T-helper 1 cell treated with Interleukin-12 subunit alpha and Interleukin-12 subunit beta and Interleukin-4 antibody, amounts not matched to agents 30 μg/mL and 1 μg/mL, for 36 hours (primary cell): ENCODE measurements around the gene RAB33B.
A peak's percentile ranks its signal among the peaks of the same experiment; 100 is the strongest.
"Not testable (repeated sequence)": the region's sequence is repeated elsewhere in the genome, so short reads cannot be mapped to it uniquely, and the experiment has no call there.

ENCODE experiments used
- H3K27ac Mint-ChIP-seq: one replicate; pipeline ENCODE4 v1.8.0; 2021; ENCODE audit warnings: mild to moderate bottlenecking, mixed read lengths
- H3K27me3 Mint-ChIP-seq: one replicate; pipeline ENCODE4 v1.8.0; 2021; ENCODE audit warnings: low read depth, mixed read lengths
- H3K36me3 Mint-ChIP-seq: one replicate; pipeline ENCODE4 v1.8.0; 2021; ENCODE audit warnings: low read depth, mixed read lengths
- H3K4me1 Mint-ChIP-seq: one replicate; pipeline ENCODE4 v1.8.0; 2021; ENCODE audit warnings: low read depth, mixed read lengths
- H3K4me3 Mint-ChIP-seq: one replicate; pipeline ENCODE4 v1.8.0; 2021; ENCODE audit warnings: mild to moderate bottlenecking, moderate library complexity, mixed read lengths
- H3K9me3 Mint-ChIP-seq: one replicate; pipeline ENCODE4 v1.8.0; 2021; ENCODE audit warnings: mixed read lengths

Gene RAB33B

DNA sequence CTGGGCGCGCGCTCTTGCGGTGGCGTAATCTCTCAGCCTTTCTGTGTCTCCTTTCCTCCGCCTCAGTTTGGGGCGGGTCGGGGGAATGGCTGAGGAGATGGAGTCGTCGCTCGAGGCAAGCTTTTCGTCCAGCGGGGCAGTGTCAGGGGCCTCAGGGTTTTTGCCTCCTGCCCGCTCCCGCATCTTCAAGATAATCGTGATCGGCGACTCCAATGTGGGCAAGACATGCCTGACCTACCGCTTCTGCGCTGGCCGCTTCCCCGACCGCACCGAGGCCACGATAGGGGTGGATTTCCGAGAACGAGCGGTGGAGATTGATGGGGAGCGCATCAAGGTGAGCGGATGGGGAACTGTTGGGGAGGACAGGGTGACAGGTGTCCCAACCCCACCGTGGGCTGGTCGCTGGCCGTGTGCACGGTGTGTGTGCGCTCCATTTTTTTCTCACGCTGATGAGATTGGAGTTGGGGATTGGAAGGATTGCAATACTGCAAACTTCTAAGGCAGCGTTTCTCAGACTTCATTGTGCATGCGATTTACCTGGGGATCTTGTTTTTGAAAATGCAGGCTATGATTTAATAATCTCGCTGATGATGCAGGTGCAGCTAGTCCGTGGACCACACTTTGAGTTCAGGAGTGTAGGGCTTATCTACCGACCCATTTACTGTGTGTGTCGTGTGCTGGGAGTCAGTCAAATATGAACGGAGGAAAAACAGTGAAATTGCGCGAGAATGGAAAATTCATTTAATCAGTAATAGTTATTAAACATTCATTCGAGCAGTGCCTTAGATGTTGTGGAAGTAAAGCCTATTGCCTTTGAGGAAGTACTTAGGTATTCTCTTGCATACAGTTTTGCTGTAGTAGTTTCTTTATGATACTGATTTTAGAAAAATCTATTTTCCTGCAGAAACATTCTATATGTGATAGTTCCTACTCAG is at the start of gene RAB33B:
Gene RAB33B (plus strand): TSS at position 11 of the 935 bp plus-strand sequence. CDS start 75 bp downstream, at position 86.
- peaks cover 6% of the 10 kb centered on the region for H3K36me3 Mint-ChIP-seq
- no peaks in the 10 kb centered on the region for H3K9me3 Mint-ChIP-seq
- H3K4me1 Mint-ChIP-seq = peaks cover 41% of the 10 kb centered on the region
- peak within 1 kb of the TSS; percentile 100 for H3K27ac Mint-ChIP-seq
- no peaks in the 10 kb centered on the region for H3K27me3 Mint-ChIP-seq
- peak within 1 kb of the TSS; percentile 98 for H3K4me3 Mint-ChIP-seq

DNA sequence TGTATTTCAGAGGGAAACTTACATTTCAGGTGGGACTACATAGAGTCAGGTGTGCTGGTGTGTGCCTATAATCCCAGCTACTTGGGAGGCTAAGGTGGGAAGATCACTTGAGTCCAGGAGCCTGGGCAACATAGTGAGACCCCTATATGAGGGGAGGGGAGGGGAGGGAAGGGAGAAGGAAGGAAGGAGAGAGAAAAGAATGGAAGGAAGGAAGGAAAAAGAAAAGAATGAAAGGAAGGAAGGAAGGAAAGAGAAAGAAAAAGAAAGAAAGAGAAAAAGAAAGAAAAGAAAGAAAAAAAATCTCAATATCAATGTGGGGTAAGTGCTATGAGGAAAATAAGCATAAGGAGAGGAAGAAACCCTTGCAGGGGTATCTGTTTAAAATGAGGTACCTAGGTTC is 43.6 kb upstream of the RAB33B start:
- no peaks in the 10 kb centered on the region for H3K9me3 Mint-ChIP-seq
- peaks cover 23% of the 10 kb centered on the region for H3K36me3 Mint-ChIP-seq
- H3K27me3 Mint-ChIP-seq = no peaks in the 10 kb centered on the region
- H3K4me3 Mint-ChIP-seq = no peak overlapping the region
- H3K4me1 Mint-ChIP-seq = no peaks in the 10 kb centered on the region
- no peak overlapping the region for H3K27ac Mint-ChIP-seq

DNA sequence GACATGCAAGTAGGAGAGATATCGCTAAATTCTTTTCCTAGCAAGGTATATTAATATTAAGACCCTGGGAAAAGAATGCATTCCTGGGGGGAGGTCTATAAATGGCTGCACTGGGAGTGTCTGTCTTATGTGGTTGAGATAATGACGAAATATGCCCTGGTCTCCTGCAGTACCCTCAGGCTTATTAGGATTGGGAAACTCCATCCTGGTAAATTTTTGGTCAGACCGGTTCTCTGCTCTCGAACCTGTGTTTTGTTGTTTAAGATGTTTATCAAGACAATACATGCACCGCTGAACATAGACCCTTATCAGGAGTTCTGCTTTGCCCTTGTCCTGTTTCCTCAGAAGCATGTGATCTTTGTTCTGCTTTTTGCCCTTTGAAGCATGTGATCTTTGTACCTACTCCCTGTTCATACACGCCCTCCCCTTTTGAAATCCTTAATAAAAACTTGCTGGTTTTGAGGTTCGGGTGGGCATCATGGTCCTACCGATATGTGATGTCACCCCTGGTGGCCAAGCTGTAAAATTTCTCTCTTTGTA is 39.2 kb upstream of the RAB33B start:
- H3K27ac Mint-ChIP-seq, H3K4me3 Mint-ChIP-seq, H3K9me3 Mint-ChIP-seq, H3K27me3 Mint-ChIP-seq: not testable (repeated sequence)
- H3K36me3 Mint-ChIP-seq = peaks cover 18% of the 10 kb centered on the region
- H3K4me1 Mint-ChIP-seq = peaks cover 12% of the 10 kb centered on the region

DNA sequence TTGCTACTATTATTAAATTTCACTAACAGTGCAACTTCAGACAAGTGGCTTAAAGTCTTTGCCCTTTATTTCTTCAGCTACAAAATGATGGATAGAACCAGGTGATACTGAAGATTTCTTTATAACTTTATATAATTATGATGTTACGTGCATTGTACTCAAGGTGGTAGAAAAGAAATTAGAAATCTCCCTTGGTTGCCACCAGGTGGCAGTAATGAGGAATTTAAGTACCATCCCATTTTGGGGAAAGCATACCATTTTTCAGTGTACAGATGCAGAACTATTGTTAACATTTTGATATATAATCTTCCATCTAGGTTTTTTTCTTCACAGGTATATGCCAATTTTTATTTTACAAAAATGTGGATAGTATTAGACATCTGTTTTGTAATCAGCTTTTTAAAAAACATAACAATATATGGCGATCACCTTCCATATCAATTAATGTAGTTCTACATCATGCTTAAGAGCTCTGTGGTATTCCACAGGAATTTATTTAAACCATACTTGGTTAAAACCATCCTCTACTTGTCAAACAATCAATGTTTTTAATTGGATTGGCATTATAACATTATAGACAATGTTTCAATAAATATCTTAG is 37.7 kb upstream of the RAB33B start:
- H3K4me3 Mint-ChIP-seq = no peak overlapping the region
- no peaks in the 10 kb centered on the region for H3K27me3 Mint-ChIP-seq
- H3K9me3 Mint-ChIP-seq = peaks cover 8% of the 10 kb centered on the region
- H3K27ac Mint-ChIP-seq = no peak overlapping the region
- H3K4me1 Mint-ChIP-seq = peaks cover 18% of the 10 kb centered on the region
- peaks cover 27% of the 10 kb centered on the region for H3K36me3 Mint-ChIP-seq

DNA sequence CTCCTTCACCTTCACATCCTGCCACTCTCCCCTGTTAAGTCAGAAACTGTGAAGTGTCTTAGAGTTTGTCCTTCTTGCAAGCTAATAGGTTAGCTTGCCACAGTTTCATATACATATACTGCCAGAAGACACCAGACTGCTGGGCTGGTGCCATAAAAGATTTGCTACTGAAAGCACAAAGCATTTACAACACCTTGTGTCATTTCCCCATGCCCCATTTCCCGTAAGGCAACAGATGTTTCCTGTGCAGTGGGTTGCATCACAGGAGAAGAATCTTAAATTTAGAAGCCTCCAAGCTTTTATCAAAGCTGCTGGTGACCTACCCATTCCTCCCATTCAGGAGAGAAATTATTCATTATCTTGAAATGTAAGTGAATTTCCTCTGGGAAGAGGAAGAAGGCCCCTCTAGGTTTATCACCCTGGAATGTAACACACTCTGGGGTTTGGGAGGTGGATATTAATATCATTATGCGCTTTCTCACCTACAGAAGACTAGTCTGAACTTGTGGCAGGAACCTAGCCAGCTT is 34.5 kb upstream of the RAB33B start:
- H3K9me3 Mint-ChIP-seq = peaks cover 16% of the 10 kb centered on the region
- no peaks in the 10 kb centered on the region for H3K27me3 Mint-ChIP-seq
- H3K36me3 Mint-ChIP-seq = peaks cover 29% of the 10 kb centered on the region
- H3K4me3 Mint-ChIP-seq = peak overlapping the region; percentile 18
- peaks cover 18% of the 10 kb centered on the region for H3K4me1 Mint-ChIP-seq
- peak overlapping the region; percentile 81 for H3K27ac Mint-ChIP-seq

DNA sequence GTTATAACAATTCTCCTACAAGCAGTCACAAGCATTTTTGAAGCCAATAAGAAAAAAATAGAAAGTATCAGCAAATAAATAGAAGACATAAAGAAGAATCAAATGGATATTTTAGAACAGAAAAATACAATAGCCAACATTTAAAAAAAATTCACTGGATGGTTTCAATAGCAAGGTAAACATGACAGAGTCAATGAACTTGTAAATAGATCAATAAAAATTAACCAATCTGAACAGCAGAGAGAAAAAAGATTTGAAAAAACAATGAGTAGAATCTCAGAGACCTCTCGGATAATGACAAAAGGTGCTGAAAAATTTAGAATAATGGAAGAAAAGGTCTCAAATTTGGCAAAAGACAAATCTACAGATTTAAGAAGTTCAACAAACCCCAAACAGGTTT is 33.3 kb upstream of the RAB33B start:
- peaks cover 29% of the 10 kb centered on the region for H3K36me3 Mint-ChIP-seq
- H3K9me3 Mint-ChIP-seq = peaks cover 16% of the 10 kb centered on the region
- H3K27ac Mint-ChIP-seq = no peak overlapping the region
- H3K4me3 Mint-ChIP-seq = no peak overlapping the region
- H3K27me3 Mint-ChIP-seq = no peaks in the 10 kb centered on the region
- peaks cover 18% of the 10 kb centered on the region for H3K4me1 Mint-ChIP-seq

DNA sequence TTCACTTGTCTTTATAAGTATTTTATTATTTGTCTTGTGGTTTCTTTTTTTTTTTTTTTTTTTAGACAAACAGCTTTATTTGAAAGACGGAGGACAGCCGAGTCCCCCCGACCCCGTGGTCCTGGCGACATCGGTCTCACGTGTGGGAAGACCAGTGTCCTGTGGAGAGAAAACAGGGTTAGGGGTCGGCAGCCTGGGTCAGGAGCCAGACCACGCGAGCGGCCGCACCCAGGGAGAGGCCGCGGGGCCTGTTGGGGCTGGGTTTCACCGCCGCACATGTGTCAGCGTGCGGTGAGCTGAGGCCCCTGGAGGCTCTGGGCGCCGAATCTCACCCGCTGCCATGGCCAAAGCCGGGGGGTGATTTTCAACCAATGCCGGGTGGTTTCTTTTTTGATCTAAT is 17.8 kb upstream of the RAB33B start:
- Mint-ChIP-seq H3K27ac (no peak overlapping the region), H3K4me3 (no peak overlapping the region), H3K36me3 (peaks cover 37% of the 10 kb centered on the region), H3K4me1 (peaks cover 6% of the 10 kb centered on the region), H3K27me3 (no peaks in the 10 kb centered on the region), H3K9me3 (peaks cover 31% of the 10 kb centered on the region)

DNA sequence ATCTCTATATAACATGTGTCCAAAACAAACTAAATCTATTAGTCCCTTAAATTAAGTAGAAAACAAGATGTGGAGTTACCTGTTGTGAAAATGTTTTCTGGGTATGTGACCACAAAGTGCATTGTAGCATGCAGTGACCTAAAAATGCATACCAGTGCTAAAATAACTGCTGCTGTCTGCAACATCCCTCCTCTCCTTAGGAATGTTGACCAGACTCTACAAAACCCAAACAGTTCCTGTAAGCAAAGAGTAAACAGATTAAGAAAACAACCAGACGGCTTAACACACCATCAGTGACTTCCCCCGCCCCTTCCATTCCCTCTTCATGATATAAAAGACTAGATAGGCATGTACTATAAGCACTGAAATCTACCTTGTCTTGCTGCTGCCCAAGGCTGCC is 15.8 kb upstream of the RAB33B start:
- Mint-ChIP-seq H3K27me3 (no peaks in the 10 kb centered on the region), H3K4me1 (peaks cover 6% of the 10 kb centered on the region), H3K36me3 (peaks cover 35% of the 10 kb centered on the region), H3K4me3 (no peak overlapping the region), H3K9me3 (peaks cover 31% of the 10 kb centered on the region), H3K27ac (no peak overlapping the region)

DNA sequence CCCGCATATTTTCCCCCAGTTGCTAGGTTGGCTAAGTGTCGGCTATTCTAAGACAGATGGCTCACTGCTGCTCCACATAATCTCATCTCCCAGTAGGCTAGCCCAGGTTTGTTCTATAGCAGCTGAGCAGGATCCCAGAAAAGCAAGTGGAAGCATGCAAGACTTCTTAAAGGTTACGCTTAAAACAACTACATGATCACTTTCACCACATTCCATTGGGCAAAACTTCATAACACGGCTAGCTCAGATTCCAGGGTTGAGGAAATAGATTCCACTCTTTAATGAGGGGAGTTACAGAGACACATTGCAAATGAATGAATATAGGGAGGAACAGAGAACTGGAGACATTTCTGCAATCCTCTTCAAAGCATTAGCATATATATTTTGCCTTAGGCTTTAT is 12.9 kb upstream of the RAB33B start:
- no peak overlapping the region for H3K27ac Mint-ChIP-seq
- peaks cover 31% of the 10 kb centered on the region for H3K36me3 Mint-ChIP-seq
- peaks cover 31% of the 10 kb centered on the region for H3K9me3 Mint-ChIP-seq
- H3K4me3 Mint-ChIP-seq = no peak overlapping the region
- H3K4me1 Mint-ChIP-seq = peaks cover 2% of the 10 kb centered on the region
- no peaks in the 10 kb centered on the region for H3K27me3 Mint-ChIP-seq

DNA sequence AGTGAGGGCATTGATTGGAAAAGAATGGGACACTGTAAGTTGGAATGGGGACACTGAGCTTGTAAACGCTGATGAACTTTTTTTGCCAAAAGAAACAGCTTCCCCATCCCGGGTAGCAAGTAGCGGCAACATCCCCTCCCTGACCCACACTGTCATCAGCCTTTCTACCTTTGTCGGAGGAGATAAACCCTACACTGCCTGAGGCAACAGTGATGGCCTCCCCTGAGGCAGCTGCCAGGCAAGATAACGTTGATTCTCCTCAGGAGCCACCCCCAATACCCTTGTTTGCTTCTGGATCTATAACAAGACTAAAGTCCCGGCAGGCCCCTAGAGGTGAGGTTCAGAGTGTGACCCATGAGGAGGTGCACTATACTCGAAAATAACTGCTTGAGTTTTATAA is 10.3 kb upstream of the RAB33B start:
- H3K27ac Mint-ChIP-seq = no peak overlapping the region

DNA sequence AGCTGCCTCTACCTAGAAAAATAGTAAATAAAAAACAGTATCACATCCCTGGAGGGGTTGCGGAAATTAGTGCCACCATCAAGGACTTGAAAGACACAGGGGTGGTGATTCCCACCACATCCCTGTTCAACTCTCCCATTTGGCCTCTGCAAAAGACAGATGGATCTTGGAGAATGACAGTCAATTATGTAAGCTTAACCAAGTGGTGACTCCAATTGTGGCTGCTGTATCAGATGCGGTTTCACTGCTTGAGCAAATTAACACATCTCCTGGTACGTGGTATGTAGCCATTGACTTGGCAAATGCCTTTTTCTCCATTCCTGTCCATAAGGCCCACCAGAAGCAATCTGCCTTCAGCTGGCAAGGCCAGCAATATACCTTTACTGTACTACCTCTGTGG is 9.0 kb upstream of the RAB33B start:
- not testable (repeated sequence) for H3K36me3 Mint-ChIP-seq, H3K4me3 Mint-ChIP-seq, H3K27ac Mint-ChIP-seq, H3K27me3 Mint-ChIP-seq, H3K9me3 Mint-ChIP-seq, H3K4me1 Mint-ChIP-seq

More for the DNA sequence above, 10.3 kb upstream of the RAB33B start:
- Mint-ChIP-seq H3K9me3 (peaks cover 14% of the 10 kb centered on the region), H3K4me3 (no peak overlapping the region), H3K36me3 (peaks cover 15% of the 10 kb centered on the region), H3K27me3 (no peaks in the 10 kb centered on the region), H3K4me1 (no peaks in the 10 kb centered on the region)

DNA sequence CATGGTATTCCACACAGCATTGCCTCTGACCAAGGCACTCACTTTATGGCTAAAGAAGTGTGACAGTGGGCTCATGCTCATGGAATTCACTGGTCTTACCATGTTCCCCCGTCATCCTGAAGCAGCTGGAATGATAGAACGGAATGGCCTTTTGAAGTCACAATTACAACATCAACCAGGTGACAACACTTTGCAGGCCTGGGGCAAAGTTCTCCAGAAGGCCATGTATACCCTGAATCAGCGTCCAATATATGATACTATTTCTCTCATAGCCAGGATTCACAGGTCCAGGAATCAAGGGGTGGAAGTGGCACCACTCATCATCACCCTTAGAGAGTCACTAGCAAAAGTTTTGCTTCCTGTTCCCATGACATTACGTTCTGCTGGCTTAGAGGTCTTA is 6.8 kb upstream of the RAB33B start:
- not testable (repeated sequence) for H3K4me1 Mint-ChIP-seq, H3K27ac Mint-ChIP-seq, H3K27me3 Mint-ChIP-seq, H3K9me3 Mint-ChIP-seq, H3K4me3 Mint-ChIP-seq, H3K36me3 Mint-ChIP-seq

DNA sequence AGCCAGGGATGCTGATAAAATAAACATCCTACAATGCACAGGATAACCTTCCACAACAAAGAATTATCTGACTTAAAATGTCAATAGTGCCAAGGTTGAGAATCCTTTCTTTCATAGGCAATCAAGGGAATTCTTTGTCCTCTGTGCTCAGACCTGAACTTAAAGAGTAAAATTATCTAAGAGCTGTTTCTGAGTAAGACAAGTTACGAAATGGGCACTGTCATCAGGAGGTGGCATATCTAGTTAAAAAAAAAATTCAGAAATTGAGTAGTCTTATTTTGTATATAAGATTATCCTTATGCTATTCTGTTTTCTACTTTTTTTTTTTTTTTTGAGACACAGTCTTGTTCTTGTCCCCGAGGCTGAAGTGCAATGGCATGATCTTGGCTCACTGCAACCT is 3.3 kb upstream of the RAB33B start:
- H3K27ac Mint-ChIP-seq = no peak overlapping the region
- H3K27me3 Mint-ChIP-seq = no peaks in the 10 kb centered on the region
- H3K9me3 Mint-ChIP-seq = no peaks in the 10 kb centered on the region
- H3K4me1 Mint-ChIP-seq = peaks cover 25% of the 10 kb centered on the region
- peaks cover 7% of the 10 kb centered on the region for H3K36me3 Mint-ChIP-seq
- H3K4me3 Mint-ChIP-seq = no peak overlapping the region

DNA sequence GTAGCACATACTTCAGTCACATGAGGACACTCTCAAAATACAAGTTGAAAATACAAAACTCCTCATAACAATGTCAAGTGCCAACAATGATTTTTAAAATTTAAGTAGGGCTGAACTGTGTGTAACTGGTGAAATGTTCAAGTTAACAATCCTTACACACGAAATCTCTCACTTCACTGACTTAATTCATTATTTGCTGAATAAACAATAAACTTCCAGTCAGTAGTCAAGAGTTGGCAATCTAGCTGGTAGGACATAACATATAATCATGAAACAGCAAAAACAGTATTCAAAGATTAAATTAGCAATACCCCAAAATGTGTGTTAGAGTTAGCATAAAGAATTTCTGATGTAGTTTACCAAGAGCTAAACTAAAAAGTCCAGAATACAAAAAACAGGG is 1.9 kb upstream of the RAB33B start:
- H3K9me3 Mint-ChIP-seq = no peaks in the 10 kb centered on the region
- peaks cover 7% of the 10 kb centered on the region for H3K36me3 Mint-ChIP-seq
- H3K27me3 Mint-ChIP-seq = no peaks in the 10 kb centered on the region
- H3K4me3 Mint-ChIP-seq = peak overlapping the region; percentile 98
- H3K4me1 Mint-ChIP-seq = peaks cover 33% of the 10 kb centered on the region
- H3K27ac Mint-ChIP-seq = peak overlapping the region; percentile 100

DNA sequence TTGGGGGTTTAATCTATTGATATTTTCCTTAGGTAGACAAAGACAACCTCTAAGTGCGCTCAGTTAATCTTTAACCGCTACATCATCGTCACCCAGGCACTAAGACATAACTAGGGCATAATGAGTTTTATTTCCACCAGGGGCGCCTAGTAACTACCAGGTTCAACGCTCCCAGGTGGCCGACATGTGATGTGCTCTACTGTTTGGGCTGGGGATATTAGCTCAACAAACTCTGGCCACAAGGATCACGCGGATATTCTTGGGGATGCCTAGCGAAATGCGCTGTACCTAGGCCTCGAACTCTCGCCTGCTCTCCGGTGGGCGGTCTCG is 915 bp upstream of the RAB33B start:
- Mint-ChIP-seq H3K27ac (peak overlapping the region; percentile 100), H3K4me3 (peak overlapping the region; percentile 98), H3K9me3 (no peaks in the 10 kb centered on the region), H3K36me3 (peaks cover 7% of the 10 kb centered on the region), H3K4me1 (peaks cover 37% of the 10 kb centered on the region), H3K27me3 (no peaks in the 10 kb centered on the region)
